GM20000 (cell line): ENCODE data around the gene LEF1.

Experiments
- DNase-seq: peaks from one replicate; pipeline ENCODE4 v3.0.0; 2012; ENCODE audit warnings: low spot score
- CTCF ChIP-seq: IDR thresholded peaks from 2 replicates; pipeline ENCODE4 v1.5.1; 2012; ENCODE audit warnings: mild to moderate bottlenecking, control low read depth; ENCODE audit errors: extremely low read depth, missing control alignments

Gene LEF1

GRCh38 chr4:108033348-108033747 is 135.4 kb downstream of the LEF1 start:
- TF ChIP-seq CTCF = no peak
- no peak for DNase-seq

- TF ChIP-seq CTCF = no peak
- no peak for DNase-seq
These were observed 137.2 kb downstream of the LEF1 start for GRCh38 chr4:108031427-108032083.

- peak; percentile 66 for DNase-seq
- TF ChIP-seq CTCF = peak; percentile 75
These were observed 138.4 kb downstream of the LEF1 start for GRCh38 chr4:108030332-108030731.

- DNase-seq = no peak
These were observed 139.0 kb downstream of the LEF1 start for GRCh38 chr4:108029731-108030130.

GRCh38 chr4:108029016-108029720 is 139.6 kb downstream of the LEF1 start:
- no peak for TF ChIP-seq CTCF
- DNase-seq = no peak

More at GRCh38 chr4:108029731-108030130, 139.0 kb downstream of the LEF1 start:
- TF ChIP-seq CTCF = no peak

GRCh38 chr4:108024878-108025165 is 143.9 kb downstream of the LEF1 start:
- no peak for DNase-seq
- no peak for TF ChIP-seq CTCF

- no peak for TF ChIP-seq CTCF
- no peak for DNase-seq
These were observed 144.5 kb downstream of the LEF1 start for GRCh38 chr4:108024085-108024877.
